Smooth muscle cell (in vitro differentiated cells): Measurements from ENCODE around the gene BPIFB2. TPM values are rescaled to one million over a fixed set of nuclear protein-coding genes. Genes with fewer than 3 reads are reported as not detected.

Experiments used
- DNase-seq: peaks from one replicate; lab custom pipeline; 2025; ENCODE audit not compliant: unreplicated experiment; lab: John Stamatoyannopoulos, UW
- H2AFZ ChIP-seq: fragments of 200-600 bp; sonication (generic); 2 replicates; pipeline ENCODE4 v1.6.0; 2016; ENCODE audit warnings: antibody characterized with exemption, low read depth, mild to moderate bottlenecking
- H3F3A ChIP-seq: fragments of 200-600 bp; sonication (generic); 2 replicates; pipeline ENCODE4 v1.6.0; 2017; ENCODE audit warnings: antibody characterized with exemption, low read depth
- H3K27ac ChIP-seq: fragments of 200-600 bp; sonication (generic); 2 replicates; pipeline ENCODE4 v1.5.1; 2016; ENCODE audit warnings: low read depth, mild to moderate bottlenecking
- H3K27me3 ChIP-seq: fragments of 200-600 bp; sonication (generic); 2 replicates; pipeline ENCODE4 v1.6.1; 2016; ENCODE audit warnings: low read depth, mild to moderate bottlenecking
- H3K36me3 ChIP-seq: fragments of 200-600 bp; sonication (generic); 2 replicates; pipeline ENCODE4 v1.5.1; 2016; ENCODE audit warnings: low read depth
- H3K4me1 ChIP-seq: fragments of 200-600 bp; sonication (generic); 2 replicates; pipeline ENCODE4 v1.5.1; 2016; ENCODE audit warnings: low read depth
- H3K4me2 ChIP-seq: fragments of 200-600 bp; sonication (generic); 2 replicates; pipeline ENCODE4 v1.6.0; 2016; ENCODE audit warnings: mild to moderate bottlenecking
- H3K4me3 ChIP-seq: fragments of 200-600 bp; sonication (generic); 2 replicates; pipeline ENCODE4 v1.5.1; 2016; ENCODE audit warnings: mild to moderate bottlenecking
- H3K79me2 ChIP-seq: fragments of 200-600 bp; sonication (generic); 2 replicates; pipeline ENCODE4 v1.6.0; 2016; ENCODE audit warnings: low read depth, mild to moderate bottlenecking
- H3K9ac ChIP-seq: fragments of 200-600 bp; sonication (generic); 2 replicates; pipeline ENCODE4 v1.6.0; 2016; ENCODE audit warnings: low read depth
- H3K9me3 ChIP-seq: fragments of 200-600 bp; sonication (generic); replicated peaks from 2 replicates; pipeline ENCODE4 v1.5.1; 2016; ENCODE audit warnings: low read depth
- H4K20me1 ChIP-seq: fragments of 200-600 bp; sonication (generic); 2 replicates; pipeline ENCODE4 v1.6.0; 2016; ENCODE audit warnings: low read depth
- CTCF ChIP-seq: fragments of 200-600 bp; sonication (generic); IDR thresholded peaks from 2 replicates; pipeline ENCODE4 v1.5.1; 2017; ENCODE audit warnings: borderline replicate concordance, mild to moderate bottlenecking, antibody characterized with exemption; ENCODE audit not compliant: insufficient read depth, poor library complexity, severe bottlenecking
- WGBS: methylation state at CpG from one replicate; pipeline ENCODE4 v1.1.7; 2016; ENCODE audit warnings: low lambda C conversion rate; 5-methylcytosine and 5-hydroxymethylcytosine counted together
- polyA plus RNA-seq: library from polyadenylated mRNA; unstranded; fragments of >200 nt; fragmentation: Nextera tagmentation; extraction: Ambion mirVana; gene quantifications from 2 replicates; pipeline ENCODE4 v1.2.1, GENCODE V29; 2016
- total RNA-seq: library from RNA; depleted of rRNA; stranded (reverse); fragments of >200 nt; gene quantifications from 2 replicates; pipeline ENCODE4 v1.2.3, GENCODE V29; 2014

BPIFB2 gene
- total and polyA plus RNA-seq, 2 experiments from 2014 or later = not detected

DNA sequence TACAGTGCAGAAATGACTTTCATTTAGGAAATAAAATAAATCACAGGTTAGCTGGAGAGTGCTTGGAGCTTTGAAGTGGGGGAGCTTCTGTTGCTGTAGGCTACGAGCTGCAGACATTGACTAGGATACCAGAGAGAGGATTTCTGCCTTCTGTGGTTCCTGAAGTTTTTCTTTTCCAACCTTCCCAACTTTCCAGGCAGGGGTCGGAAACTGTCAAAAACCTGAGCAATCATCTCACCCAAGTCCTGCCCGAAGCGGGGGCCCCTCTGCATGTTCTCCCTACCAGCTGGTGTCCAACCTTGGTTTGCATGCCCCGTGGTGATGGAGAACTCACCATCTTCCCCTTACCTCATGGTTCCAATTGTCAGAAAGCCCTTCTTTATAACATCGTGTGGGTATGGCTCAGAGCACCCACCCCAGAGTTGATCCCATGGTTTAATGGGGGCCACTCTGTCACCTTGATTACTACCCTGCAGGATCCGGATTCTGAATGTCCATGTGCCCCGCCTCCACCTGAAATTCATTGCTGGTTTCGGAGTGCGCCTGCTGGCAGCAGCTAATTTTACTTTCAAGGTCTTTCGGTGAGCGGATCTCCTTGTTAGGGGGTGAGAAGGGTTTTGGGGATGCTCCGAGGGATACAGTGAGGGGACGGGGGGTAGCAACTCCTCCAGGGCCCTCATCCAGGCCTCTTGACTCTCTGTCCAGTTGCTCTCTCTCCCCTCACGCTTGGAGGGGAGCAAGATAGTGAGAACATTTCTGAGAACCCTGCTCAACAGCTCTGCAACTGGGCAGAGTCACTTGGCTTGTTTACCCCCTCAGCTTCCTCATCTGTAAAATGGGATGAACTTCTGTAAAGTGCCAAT, 5.1 kb downstream of the BPIFB2 start:
- no peak for TF ChIP-seq CTCF
- H3K9me3 ChIP-seq = no peaks in the 10 kb centered on the region
- H3F3A ChIP-seq = no peaks in the 10 kb centered on the region
- H3K4me3 ChIP-seq = no peak overlapping the region
- no peak overlapping the region for H2AFZ ChIP-seq
- H3K4me2 ChIP-seq = no peak overlapping the region
- WGBS = 93% methylated on average over 15 of the region's 15 CpGs
- no peaks in the 10 kb centered on the region for H3K79me2 ChIP-seq
- no peaks in the 10 kb centered on the region for H3K36me3 ChIP-seq
- no peak overlapping the region for H3K27ac ChIP-seq
- H3K27me3 ChIP-seq = peaks cover 34% of the 10 kb centered on the region
- H4K20me1 ChIP-seq = no peaks in the 10 kb centered on the region
- H3K4me1 ChIP-seq = no peaks in the 10 kb centered on the region
- H3K9ac ChIP-seq = no peak overlapping the region
- no peak for DNase-seq

DNA sequence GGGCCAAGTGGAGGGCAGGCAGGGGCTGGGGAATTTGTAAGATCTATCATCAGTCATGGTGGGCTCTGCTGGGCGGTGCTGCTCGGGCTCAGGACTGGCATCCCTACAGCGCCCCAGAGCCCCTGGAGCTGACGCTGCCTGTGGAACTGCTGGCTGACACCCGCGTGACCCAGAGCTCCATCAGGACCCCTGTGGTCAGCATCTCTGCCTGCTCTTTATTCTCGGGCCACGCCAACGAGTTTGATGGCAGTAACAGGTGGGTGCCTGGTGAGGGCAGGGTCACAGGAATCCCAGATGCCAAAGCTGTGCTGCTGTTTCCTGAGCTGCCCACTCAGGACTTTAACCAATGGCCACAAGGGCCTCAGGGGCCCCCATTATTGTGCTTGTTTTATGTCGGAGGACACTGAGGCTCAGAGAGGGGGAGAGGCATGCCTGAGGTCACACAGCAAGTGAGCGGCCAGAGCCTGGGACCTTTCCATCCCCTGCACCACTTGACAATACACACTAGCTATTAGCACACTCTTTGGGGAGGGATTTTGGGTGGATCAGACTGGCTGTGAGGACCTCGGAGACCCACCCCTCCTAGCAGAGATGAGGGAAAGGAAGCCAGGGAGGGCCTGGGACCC, 6.3 kb downstream of the BPIFB2 start:
- Histone ChIP-seq H3F3A (no peaks in the 10 kb centered on the region), H3K27ac (no peak overlapping the region), H3K9ac (no peak overlapping the region), H2AFZ (no peak overlapping the region), H4K20me1 (no peaks in the 10 kb centered on the region), H3K4me1 (no peaks in the 10 kb centered on the region), H3K79me2 (no peaks in the 10 kb centered on the region), H3K9me3 (no peaks in the 10 kb centered on the region), H3K27me3 (peaks cover 34% of the 10 kb centered on the region), H3K4me3 (no peak overlapping the region), H3K4me2 (no peak overlapping the region), H3K36me3 (no peaks in the 10 kb centered on the region)
- no peak for TF ChIP-seq CTCF
- DNase-seq = no peak
- WGBS = 81% methylated on average over 12 of the region's 12 CpGs

DNA sequence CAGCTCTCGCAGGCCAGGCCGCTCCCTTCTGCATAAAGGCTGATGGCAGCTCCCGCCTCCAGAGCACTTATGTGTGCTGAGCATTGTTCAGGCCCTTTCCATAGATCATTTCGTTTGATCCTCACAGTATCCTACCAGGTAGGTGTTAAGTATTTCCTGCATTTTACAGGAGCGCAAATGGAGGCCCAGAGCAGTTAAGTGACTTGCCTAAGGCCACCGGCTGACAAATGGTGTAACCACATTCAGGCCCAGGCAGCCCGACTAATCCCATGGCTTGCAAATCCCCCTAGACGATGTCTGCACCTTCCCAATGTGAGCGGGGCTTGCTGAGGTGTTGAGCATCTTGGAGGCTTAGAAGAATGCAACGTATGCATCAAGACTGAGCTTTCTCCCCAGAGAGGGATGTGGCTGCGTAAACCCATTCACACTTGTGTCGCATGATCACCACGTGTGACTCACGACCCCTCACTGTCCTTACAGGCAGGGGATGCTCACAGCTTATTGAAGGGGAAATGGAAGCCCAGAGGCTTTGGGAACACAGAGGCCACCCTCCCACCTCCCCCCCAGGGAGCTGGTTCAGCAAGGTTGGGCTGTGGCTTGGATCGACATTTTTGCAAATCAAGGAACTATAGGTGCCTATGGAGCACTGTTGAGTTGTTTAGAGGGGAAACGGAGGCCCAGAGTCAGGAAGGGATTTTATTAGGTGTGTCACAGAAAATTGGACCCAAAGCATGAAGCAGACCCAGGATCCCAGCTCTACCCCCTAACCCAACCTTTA, 7.0 kb downstream of the BPIFB2 start:
- whole genome bisulfite sequencing = 37% methylated on average over 16 of the region's 16 CpGs
- no peaks in the 10 kb centered on the region for H3K4me1 ChIP-seq
- no peaks in the 10 kb centered on the region for H3F3A ChIP-seq
- DNase-seq = no peak
- H2AFZ ChIP-seq = no peak overlapping the region
- H3K9me3 ChIP-seq = no peaks in the 10 kb centered on the region
- H4K20me1 ChIP-seq = no peaks in the 10 kb centered on the region
- H3K4me3 ChIP-seq = no peak overlapping the region
- no peaks in the 10 kb centered on the region for H3K79me2 ChIP-seq
- no peak overlapping the region for H3K9ac ChIP-seq
- no peaks in the 10 kb centered on the region for H3K36me3 ChIP-seq
- no peak overlapping the region for H3K27ac ChIP-seq
- TF ChIP-seq CTCF = no peak
- H3K4me2 ChIP-seq = no peak overlapping the region
- peaks cover 34% of the 10 kb centered on the region for H3K27me3 ChIP-seq
